IMR-90 (cell line): ENCODE data around the gene PCDHB12. TPM values are rescaled to one million over a fixed set of nuclear protein-coding genes. Genes with fewer than 3 reads are reported as not detected.

Source experiments
- ATAC-seq: fragments of 200-7000 bp; cut with Tn5 transposase; 2 replicates; pipeline ENCODE4 v1.9.1; 2020; ENCODE audit warnings: low read depth, mild to moderate bottlenecking, moderate library complexity
- BruUV-seq: library from RNA; stranded (reverse); fragments of 400-500 nt; replicated peaks from 2 replicates; lab custom pipeline; 2021; lab: Mats Ljungman, UMichigan
- CTCF ChIA-PET: fragments of 300-600 bp; formaldehyde crosslinking; extraction: SDS; loops from one replicate; lab custom pipeline; 2021; ENCODE audit warnings: antibody characterized with exemption; lab: Yijun Ruan, JAX
- POLR2A ChIA-PET: fragments of 300-600 bp; sonication (Branson Sonifier 250); formaldehyde crosslinking; loops from one replicate; lab custom pipeline; 2022; ENCODE audit warnings: antibody characterized with exemption; ENCODE audit not compliant: unreplicated experiment; lab: Charles Lee
- DNase-seq: peaks from one replicate; pipeline ENCODE4 v3.0.0; 2013
- H2AFZ ChIP-seq: replicated peaks from 2 replicates; pipeline ENCODE3; 2013; ENCODE audit warnings: low read length, mild to moderate bottlenecking; ENCODE audit not compliant: poor library complexity
- H2AK5ac ChIP-seq: 2 replicates; pipeline ENCODE4 v1.6.1; 2013; ENCODE audit warnings: low read depth, low read length, inconsistent platforms
- H2AK9ac ChIP-seq: replicated peaks from 2 replicates; pipeline ENCODE3; 2013; ENCODE audit warnings: mild to moderate bottlenecking, low read depth, low read length, moderate library complexity; ENCODE audit not compliant: poor library complexity
- H2BK120ac ChIP-seq: 2 replicates; pipeline ENCODE4 v1.6.1; 2013; ENCODE audit warnings: low read depth, low read length, inconsistent platforms
- H2BK15ac ChIP-seq: 3 replicates; pipeline ENCODE4 v1.6.1; 2013; ENCODE audit warnings: low read depth, low read length, inconsistent platforms
- H2BK20ac ChIP-seq: 2 replicates; pipeline ENCODE4 v1.6.1; 2013; ENCODE audit warnings: low read depth, mild to moderate bottlenecking, inconsistent platforms, low read length, moderate library complexity
- H2BK5ac ChIP-seq: 2 replicates; pipeline ENCODE4 v1.6.1; 2013; ENCODE audit warnings: mild to moderate bottlenecking, low read depth, low read length, inconsistent platforms; ENCODE audit not compliant: poor library complexity, severe bottlenecking
- H3K14ac ChIP-seq: replicated peaks from 2 replicates; pipeline ENCODE4 v1.6.1; 2013; ENCODE audit warnings: low read depth, low read length, inconsistent platforms
- H3K18ac ChIP-seq: 2 replicates; pipeline ENCODE4 v1.6.1; 2013; ENCODE audit warnings: low read depth, low read length, control low read depth
- H3K23ac ChIP-seq: 2 replicates; pipeline ENCODE4 v1.6.1; 2013; ENCODE audit warnings: low read depth, low read length, inconsistent platforms
- H3K27ac ChIP-seq: 2 replicates; pipeline ENCODE4 v1.5.1; 2013; ENCODE audit warnings: mild to moderate bottlenecking, control low read depth, low read length; ENCODE audit not compliant: insufficient read depth
- H3K27me3 ChIP-seq: 2 replicates; pipeline ENCODE4 v1.6.1; 2013; ENCODE audit warnings: low read length; ENCODE audit not compliant: control insufficient read depth, insufficient read depth
- H3K36me3 ChIP-seq: 2 replicates; pipeline ENCODE4 v1.6.1; 2013; ENCODE audit warnings: low read length, mixed read lengths; ENCODE audit not compliant: control insufficient read depth, insufficient read depth
- H3K4ac ChIP-seq: 2 replicates; pipeline ENCODE4 v1.6.1; 2013; ENCODE audit warnings: low read depth, low read length, inconsistent platforms
- H3K4me1 ChIP-seq: 2 replicates; pipeline ENCODE4 v1.6.1; 2013; ENCODE audit warnings: low read length, mixed read lengths; ENCODE audit not compliant: control insufficient read depth, insufficient read depth
- H3K4me2 ChIP-seq: 2 replicates; pipeline ENCODE4 v1.6.1; 2013; ENCODE audit warnings: low read depth, mild to moderate bottlenecking, control low read depth, low read length, moderate library complexity
- H3K4me3 ChIP-seq: 2 replicates; pipeline ENCODE4 v1.5.1; 2013; ENCODE audit warnings: low read depth, mild to moderate bottlenecking, control low read depth, low read length, moderate library complexity; ENCODE audit not compliant: insufficient read depth
- H3K56ac ChIP-seq: 2 replicates; pipeline ENCODE4 v1.6.1; 2013; ENCODE audit warnings: low read length, inconsistent platforms; ENCODE audit not compliant: insufficient read depth; ENCODE audit errors: extremely low read depth
- H3K79me1 ChIP-seq, 2 experiments: 2 replicates each; pipeline ENCODE4 v1.6.1; 2013; ENCODE audit warnings: low read length in 2 of 2, inconsistent platforms in 1 of 2, low read depth in 1 of 2
- H3K9ac ChIP-seq: 2 replicates; pipeline ENCODE4 v1.6.1; 2013; ENCODE audit warnings: low read depth, low read length, control low read depth
- H3K9me1 ChIP-seq: 2 replicates; pipeline ENCODE4 v1.6.1; 2013; ENCODE audit warnings: low read length, inconsistent platforms; ENCODE audit not compliant: insufficient read depth
- H3K9me3 ChIP-seq: 2 replicates; pipeline ENCODE4 v1.6.1; 2013; ENCODE audit warnings: low read length; ENCODE audit not compliant: control insufficient read depth, insufficient read depth
- H4K20me1 ChIP-seq: 2 replicates; pipeline ENCODE4 v1.6.1; 2013; ENCODE audit warnings: low read length, inconsistent platforms; ENCODE audit not compliant: insufficient read depth
- H4K5ac ChIP-seq: 2 replicates; pipeline ENCODE4 v1.6.1; 2013; ENCODE audit warnings: mild to moderate bottlenecking, low read depth, low read length, control low read depth
- H4K8ac ChIP-seq, 2 experiments: 2 replicates each; pipeline ENCODE4 v1.6.1; 2013; ENCODE audit warnings: low read depth in 2 of 2, low read length in 2 of 2, control low read depth in 1 of 2, inconsistent platforms in 1 of 2
- H4K91ac ChIP-seq: 2 replicates; pipeline ENCODE4 v1.6.1; 2013; ENCODE audit warnings: low read depth, low read length, inconsistent platforms; ENCODE audit not compliant: insufficient read depth
- BHLHE40 ChIP-seq: fragments of 150-350 bp; IDR thresholded peaks from 2 replicates; pipeline ENCODE4 v1.6.1; 2016; ENCODE audit warnings: mild to moderate bottlenecking, low read depth, low read length
- CEBPB ChIP-seq: IDR thresholded peaks from 2 replicates; pipeline ENCODE4 v1.6.1; 2012; ENCODE audit warnings: low read depth, low read length, improper control_type of control experiment
- MAFK ChIP-seq: IDR thresholded peaks from 2 replicates; pipeline ENCODE4 v1.6.1; 2012; ENCODE audit warnings: low read depth, low read length, improper control_type of control experiment
- NFE2L2 ChIP-seq: fragments of 150-350 bp; IDR thresholded peaks from 2 replicates; pipeline ENCODE4 v1.6.1; 2016; ENCODE audit warnings: low read depth, mild to moderate bottlenecking, low read length
- WGBS, 2 experiments: methylation state at CpG; one replicate each; pipeline versions ENCODE4 v1.1.5 to v1.1.7; 2013; ENCODE audit warnings: missing lambda C conversion rate in 2 of 2; ENCODE audit not compliant: insufficient read length in 1 of 2; ENCODE audit errors: extremely low coverage in 2 of 2; 5-methylcytosine and 5-hydroxymethylcytosine counted together
- dilution Hi-C: fragments of 300-500 bp; cut with HindIII; formaldehyde crosslinking; loops from one replicate; pipeline ENCODE4 v1.14.3; 2018; ENCODE audit warnings: low sequenced_read_pairs; ENCODE audit not compliant: unreplicated experiment
- in situ Hi-C: fragments of 300-500 bp; cut with MboI; formaldehyde crosslinking; loops from 3 replicates; pipeline ENCODE4 v1.14.3; 2019; ENCODE audit warnings: low sequenced_read_pairs, inconsistent platforms, mixed read lengths
- intact Hi-C: fragments of 100-400 bp; cut with micrococcal nuclease; formaldehyde crosslinking; loops from 2 replicates; pipeline ENCODE4 v1.10.0; 2022
- polyA plus RNA-seq, 3 experiments: library from polyadenylated mRNA; depleted of rRNA; stranded (reverse); fragments of >200 nt; gene quantifications; 2 replicates each; pipeline ENCODE4 v1.2.3, GENCODE V29; 2012; ENCODE audit warnings: low replicate concordance in 1 of 3
- total RNA-seq: library from RNA; depleted of rRNA; stranded (reverse); fragments of >200 nt; gene quantifications from 2 replicates; pipeline ENCODE4 v1.2.3, GENCODE V29; 2012
- TF ChIP-seq, protein P1 (sequence below): fragments of 150-350 bp; IDR thresholded peaks from 2 replicates; pipeline ENCODE4 v1.6.1; 2017; ENCODE audit warnings: mild to moderate bottlenecking, antibody characterized with exemption, low read length, low read depth

PCDHB12 gene
- total and polyA plus RNA-seq, 2 of the 4 experiments (the other 2 are of a cell fraction): 0.09 to 0.18 TPM

DNA sequence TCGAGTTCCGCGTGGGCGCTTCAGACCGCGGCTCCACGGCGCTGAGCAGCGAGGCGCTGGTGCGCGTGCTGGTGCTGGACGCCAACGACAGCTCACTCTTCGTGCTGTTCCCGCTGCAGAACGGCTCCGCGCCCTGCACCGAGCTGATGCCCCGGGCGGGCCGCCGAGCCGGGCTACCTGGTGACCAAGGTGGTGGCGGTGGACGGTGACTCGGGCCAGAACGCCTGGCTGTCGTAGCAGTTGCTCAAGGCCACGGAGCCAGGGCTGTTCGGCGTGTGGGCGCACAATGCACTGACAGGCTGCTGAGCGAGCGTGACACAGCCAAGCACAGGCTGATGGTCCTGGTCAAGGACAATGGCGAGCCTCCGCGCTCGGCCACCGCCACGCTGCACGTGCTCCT, 33.0 kb downstream of the PCDHB12 start:
- dilution Hi-C loops: no loop called here
- H3K79me1 ChIP-seq: no peaks in the 10 kb centered on the region

More for the DNA sequence above, 33.0 kb downstream of the PCDHB12 start:
- Histone ChIP-seq H3K4me3 (no peak overlapping the region), H2AFZ (no peak overlapping the region), H3K4ac (no peak overlapping the region), H4K91ac (no peak overlapping the region), H2BK20ac (no peak overlapping the region), H2BK120ac (no peak overlapping the region), H3K9ac (no peak overlapping the region), H3K23ac (no peak overlapping the region), H3K56ac (no peak overlapping the region), H4K8ac (no peak overlapping the region), H3K27me3 (no peaks in the 10 kb centered on the region), H3K9me1 (no peaks in the 10 kb centered on the region), H2AK9ac (no peak overlapping the region), H3K36me3 (no peaks in the 10 kb centered on the region), H4K5ac (no peak overlapping the region), H3K4me2 (no peak overlapping the region), H3K4me1 (no peaks in the 10 kb centered on the region), H2BK5ac (no peak overlapping the region), H3K9me3 (peaks cover 39% of the 10 kb centered on the region), H3K27ac (no peak overlapping the region), H4K20me1 (no peaks in the 10 kb centered on the region), H2AK5ac (no peak overlapping the region), H3K18ac (no peak overlapping the region), H2BK15ac (no peak overlapping the region), H3K14ac (no peak overlapping the region)
- intact Hi-C loops: no loop called here
- ATAC-seq (no peak), DNase-seq (no peak)
- ChIA-PET POLR2A (no interaction called here), CTCF (no interaction called here)
- BruUV-seq: no TSS peak
- TF ChIP-seq CEBPB (no peak), NFE2L2 (no peak), MAFK (no peak), BHLHE40 (no peak)
- TF ChIP-seq, protein P1, sequence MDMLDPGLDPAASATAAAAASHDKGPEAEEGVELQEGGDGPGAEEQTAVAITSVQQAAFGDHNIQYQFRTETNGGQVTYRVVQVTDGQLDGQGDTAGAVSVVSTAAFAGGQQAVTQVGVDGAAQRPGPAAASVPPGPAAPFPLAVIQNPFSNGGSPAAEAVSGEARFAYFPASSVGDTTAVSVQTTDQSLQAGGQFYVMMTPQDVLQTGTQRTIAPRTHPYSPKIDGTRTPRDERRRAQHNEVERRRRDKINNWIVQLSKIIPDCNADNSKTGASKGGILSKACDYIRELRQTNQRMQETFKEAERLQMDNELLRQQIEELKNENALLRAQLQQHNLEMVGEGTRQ: no peak
- in situ Hi-C loops: no loop called here
- 15% methylated on average over 12 of the region's 43 CpGs; no CpG with 5 or more reads in 1 of the 2 experiments for WGBS, 2 experiments
